HEK293 (cell line): ENCODE results near the gene ANKRD44.

Source experiments
- MEIS1 ChIP-seq: sonication (generic); formaldehyde crosslinking; IDR thresholded peaks from 2 replicates; pipeline ENCODE4 v1.8.1; 2022; ENCODE audit warnings: missing genetic modification reagents, mild to moderate bottlenecking, borderline replicate concordance
- MZF1 ChIP-seq: fragments of 450-650 bp; formaldehyde crosslinking; IDR thresholded peaks from 2 replicates; pipeline ENCODE4 v1.5.1; 2017; ENCODE audit warnings: missing biosample characterization, missing genetic modification characterization, borderline replicate concordance
- YY1 ChIP-seq: fragments of 450-650 bp; formaldehyde crosslinking; IDR thresholded peaks from 2 replicates; pipeline ENCODE4 v1.5.1; 2018; ENCODE audit warnings: missing biosample characterization, missing genetic modification characterization
- ZNF121 ChIP-seq: fragments of 450-650 bp; formaldehyde crosslinking; IDR thresholded peaks from 2 replicates; pipeline ENCODE4 v1.5.1; 2016; ENCODE audit warnings: missing biosample characterization, missing genetic modification characterization
- ZNF157 ChIP-seq: fragments of 450-650 bp; formaldehyde crosslinking; IDR thresholded peaks from 2 replicates; pipeline ENCODE4 v1.5.1; 2016; ENCODE audit warnings: missing biosample characterization, missing genetic modification characterization
- ZNF292 ChIP-seq: fragments of 450-650 bp; formaldehyde crosslinking; IDR thresholded peaks from 2 replicates; pipeline ENCODE4 v1.5.1; 2016; ENCODE audit warnings: low read depth, missing biosample characterization, missing genetic modification characterization, borderline replicate concordance
- ZNF302 ChIP-seq: fragments of 450-650 bp; formaldehyde crosslinking; IDR thresholded peaks from 2 replicates; pipeline ENCODE4 v1.5.1; 2016; ENCODE audit warnings: missing biosample characterization, missing genetic modification characterization, low read depth
- ZNF423 ChIP-seq: fragments of 450-650 bp; formaldehyde crosslinking; IDR thresholded peaks from 2 replicates; pipeline ENCODE4 v1.5.1; 2016; ENCODE audit warnings: missing biosample characterization, missing genetic modification characterization
- ZNF560 ChIP-seq: fragments of 450-650 bp; formaldehyde crosslinking; IDR thresholded peaks from 2 replicates; pipeline ENCODE4 v1.5.1; 2017; ENCODE audit warnings: missing biosample characterization, missing genetic modification characterization, borderline replicate concordance
- ZNF629 ChIP-seq: fragments of 450-650 bp; formaldehyde crosslinking; IDR thresholded peaks from 2 replicates; pipeline ENCODE4 v1.5.1; 2017; ENCODE audit warnings: missing biosample characterization, missing genetic modification characterization
- ZNF747 ChIP-seq: fragments of 450-650 bp; formaldehyde crosslinking; IDR thresholded peaks from 2 replicates; pipeline ENCODE4 v1.5.1; 2016; ENCODE audit warnings: missing biosample characterization, missing genetic modification characterization
- TF ChIP-seq, protein P1 (sequence below): fragments of 450-650 bp; formaldehyde crosslinking; IDR thresholded peaks from 2 replicates; pipeline ENCODE4 v1.5.1; 2016; ENCODE audit warnings: missing biosample characterization, missing genetic modification characterization
- TF ChIP-seq, protein P2 (sequence below): fragments of 450-650 bp; formaldehyde crosslinking; IDR thresholded peaks from 2 replicates; pipeline ENCODE4 v1.5.1; 2016; ENCODE audit warnings: missing biosample characterization, missing genetic modification characterization
- TF ChIP-seq, protein P3 (sequence below): fragments of 450-650 bp; formaldehyde crosslinking; IDR thresholded peaks from 2 replicates; pipeline ENCODE4 v1.5.1; 2016; ENCODE audit warnings: missing biosample characterization, missing genetic modification characterization

DNA sequence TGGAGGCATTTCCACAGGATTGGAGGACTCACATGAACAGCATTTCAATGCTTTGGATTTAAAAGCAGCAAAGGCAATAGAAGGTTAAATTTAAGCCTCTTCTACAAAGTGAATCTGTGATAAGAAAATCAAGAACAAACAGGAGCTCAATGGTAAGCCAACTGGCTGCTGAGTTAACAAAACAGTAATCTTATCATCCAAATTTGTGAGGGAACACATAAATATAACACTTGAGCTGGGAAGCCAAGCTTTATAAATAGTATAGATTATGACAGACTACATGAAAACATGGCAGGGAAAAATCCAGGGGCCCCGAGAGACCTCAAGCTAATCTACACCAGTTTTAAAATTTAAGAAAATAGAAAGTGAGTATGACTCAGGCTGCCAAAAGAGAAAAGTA, 275.6 kb downstream of the ANKRD44 start:
- TF ChIP-seq, protein P1, sequence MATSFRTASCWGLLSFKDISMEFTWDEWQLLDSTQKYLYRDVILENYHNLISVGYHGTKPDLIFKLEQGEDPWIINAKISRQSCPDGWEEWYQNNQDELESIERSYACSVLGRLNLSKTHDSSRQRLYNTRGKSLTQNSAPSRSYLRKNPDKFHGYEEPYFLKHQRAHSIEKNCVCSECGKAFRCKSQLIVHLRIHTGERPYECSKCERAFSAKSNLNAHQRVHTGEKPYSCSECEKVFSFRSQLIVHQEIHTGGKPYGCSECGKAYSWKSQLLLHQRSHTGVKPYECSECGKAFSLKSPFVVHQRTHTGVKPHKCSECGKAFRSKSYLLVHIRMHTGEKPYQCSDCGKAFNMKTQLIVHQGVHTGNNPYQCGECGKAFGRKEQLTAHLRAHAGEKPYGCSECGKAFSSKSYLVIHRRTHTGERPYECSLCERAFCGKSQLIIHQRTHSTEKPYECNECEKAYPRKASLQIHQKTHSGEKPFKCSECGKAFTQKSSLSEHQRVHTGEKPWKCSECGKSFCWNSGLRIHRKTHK (tag by site-specific recombination): no peak
- TF ChIP-seq ZNF292 (tag by site-specific recombination) (no peak), ZNF302 (tag by site-specific recombination) (no peak), MZF1 (tag by site-specific recombination) (no peak), ZNF423 (tag by site-specific recombination) (no peak), ZNF560 (tag by site-specific recombination) (no peak), ZNF747 (tag by site-specific recombination) (no peak), ZNF157 (tag by site-specific recombination) (no peak), ZNF121 (tag by site-specific recombination) (no peak), ZNF629 (tag by site-specific recombination) (no peak), YY1 (no peak), MEIS1 (CRISPR knock-in tag) (no peak)
- TF ChIP-seq, protein P2, sequence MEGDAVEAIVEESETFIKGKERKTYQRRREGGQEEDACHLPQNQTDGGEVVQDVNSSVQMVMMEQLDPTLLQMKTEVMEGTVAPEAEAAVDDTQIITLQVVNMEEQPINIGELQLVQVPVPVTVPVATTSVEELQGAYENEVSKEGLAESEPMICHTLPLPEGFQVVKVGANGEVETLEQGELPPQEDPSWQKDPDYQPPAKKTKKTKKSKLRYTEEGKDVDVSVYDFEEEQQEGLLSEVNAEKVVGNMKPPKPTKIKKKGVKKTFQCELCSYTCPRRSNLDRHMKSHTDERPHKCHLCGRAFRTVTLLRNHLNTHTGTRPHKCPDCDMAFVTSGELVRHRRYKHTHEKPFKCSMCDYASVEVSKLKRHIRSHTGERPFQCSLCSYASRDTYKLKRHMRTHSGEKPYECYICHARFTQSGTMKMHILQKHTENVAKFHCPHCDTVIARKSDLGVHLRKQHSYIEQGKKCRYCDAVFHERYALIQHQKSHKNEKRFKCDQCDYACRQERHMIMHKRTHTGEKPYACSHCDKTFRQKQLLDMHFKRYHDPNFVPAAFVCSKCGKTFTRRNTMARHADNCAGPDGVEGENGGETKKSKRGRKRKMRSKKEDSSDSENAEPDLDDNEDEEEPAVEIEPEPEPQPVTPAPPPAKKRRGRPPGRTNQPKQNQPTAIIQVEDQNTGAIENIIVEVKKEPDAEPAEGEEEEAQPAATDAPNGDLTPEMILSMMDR (tag by site-specific recombination): no peak
- TF ChIP-seq, protein P3, sequence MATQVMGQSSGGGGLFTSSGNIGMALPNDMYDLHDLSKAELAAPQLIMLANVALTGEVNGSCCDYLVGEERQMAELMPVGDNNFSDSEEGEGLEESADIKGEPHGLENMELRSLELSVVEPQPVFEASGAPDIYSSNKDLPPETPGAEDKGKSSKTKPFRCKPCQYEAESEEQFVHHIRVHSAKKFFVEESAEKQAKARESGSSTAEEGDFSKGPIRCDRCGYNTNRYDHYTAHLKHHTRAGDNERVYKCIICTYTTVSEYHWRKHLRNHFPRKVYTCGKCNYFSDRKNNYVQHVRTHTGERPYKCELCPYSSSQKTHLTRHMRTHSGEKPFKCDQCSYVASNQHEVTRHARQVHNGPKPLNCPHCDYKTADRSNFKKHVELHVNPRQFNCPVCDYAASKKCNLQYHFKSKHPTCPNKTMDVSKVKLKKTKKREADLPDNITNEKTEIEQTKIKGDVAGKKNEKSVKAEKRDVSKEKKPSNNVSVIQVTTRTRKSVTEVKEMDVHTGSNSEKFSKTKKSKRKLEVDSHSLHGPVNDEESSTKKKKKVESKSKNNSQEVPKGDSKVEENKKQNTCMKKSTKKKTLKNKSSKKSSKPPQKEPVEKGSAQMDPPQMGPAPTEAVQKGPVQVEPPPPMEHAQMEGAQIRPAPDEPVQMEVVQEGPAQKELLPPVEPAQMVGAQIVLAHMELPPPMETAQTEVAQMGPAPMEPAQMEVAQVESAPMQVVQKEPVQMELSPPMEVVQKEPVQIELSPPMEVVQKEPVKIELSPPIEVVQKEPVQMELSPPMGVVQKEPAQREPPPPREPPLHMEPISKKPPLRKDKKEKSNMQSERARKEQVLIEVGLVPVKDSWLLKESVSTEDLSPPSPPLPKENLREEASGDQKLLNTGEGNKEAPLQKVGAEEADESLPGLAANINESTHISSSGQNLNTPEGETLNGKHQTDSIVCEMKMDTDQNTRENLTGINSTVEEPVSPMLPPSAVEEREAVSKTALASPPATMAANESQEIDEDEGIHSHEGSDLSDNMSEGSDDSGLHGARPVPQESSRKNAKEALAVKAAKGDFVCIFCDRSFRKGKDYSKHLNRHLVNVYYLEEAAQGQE (tag by site-specific recombination): no peak
